Body of pancreas (tissue), 4 donors: ENCODE data around the gene PROX2. TPM values are rescaled to one million over a fixed set of nuclear protein-coding genes. Genes with fewer than 3 reads are reported as not detected.

Experiments used
- ATAC-seq: fragments of 150-250 bp; one replicate; pipeline ENCODE4 v1.9.1; 2016
- DNase-seq, 4 donors: peaks; one replicate each; pipeline ENCODE4 v3.0.0-alpha.2; 2019
- H3K27ac ChIP-seq, 4 donors: fragments of 200-600 bp; sonication (generic); 1 replicate in 3 of 4; 2 replicates in 1 of 4; pipeline versions ENCODE4 v1.5.1 to v1.6.1; 2016 to 2019; ENCODE audit warnings: mild to moderate bottlenecking in 1 of 4, mixed read lengths in 1 of 4, moderate library complexity in 1 of 4
- H3K27me3 ChIP-seq, 2 donors: fragments of 200-600 bp; sonication (generic); one replicate each; pipeline ENCODE4 v1.6.0; 2016; ENCODE audit warnings: mild to moderate bottlenecking in 1 of 2
- H3K36me3 ChIP-seq, 2 donors: fragments of 200-600 bp; sonication (generic); replicated peaks in 1 of 2; 2 replicates each; pipeline ENCODE4 v1.5.1; 2016; ENCODE audit warnings: low read depth in 2 of 2; ENCODE audit not compliant: insufficient read depth in 1 of 2
- H3K4me1 ChIP-seq: fragments of 200-600 bp; sonication (generic); one replicate; pipeline ENCODE4 v1.6.0; 2016
- H3K4me3 ChIP-seq, 2 donors: fragments of 200-600 bp; sonication (generic); 1 replicate in 1 of 2; 2 replicates in 1 of 2; pipeline ENCODE4 v1.5.1; 2016 to 2019
- H3K9me3 ChIP-seq, 3 donors: fragments of 200-600 bp; sonication (generic); 1 replicate in 2 of 3; 2 replicates in 1 of 3; pipeline ENCODE4 v1.5.1; 2016
- POLR2A ChIP-seq, 3 donors: fragments of 450-650 bp; IDR thresholded peaks; one replicate each; pipeline ENCODE4 v1.6.1; 2016; ENCODE audit warnings: antibody characterized with exemption in 3 of 3, mild to moderate bottlenecking in 2 of 3
- WGBS, 2 donors: methylation state at CpG; one replicate each; pipeline ENCODE4 v1.1.5; 2017; 5-methylcytosine and 5-hydroxymethylcytosine counted together
- intact Hi-C: fragments of 100-400 bp; cut with DNase I; formaldehyde crosslinking; loops from one replicate; pipeline ENCODE4 v1.15.1; 2023
- total RNA-seq, 2 donors: library from RNA; depleted of rRNA; stranded (reverse); fragments of >200 nt; gene quantifications; one replicate each; pipeline ENCODE4 v1.1.0, GENCODE V29; 2016
- TF ChIP-seq, protein P1 (sequence below), 7 experiments: fragments of 450-650 bp in 4 of 7; fragments of 200-600 bp in 3 of 7; sonication (generic) in 3 of 7; IDR thresholded peaks; one replicate each; pipeline ENCODE4 v1.5.1; 2016 to 2019; ENCODE audit warnings: antibody characterized with exemption in 7 of 7

Gene PROX2
- total RNA-seq, 2 donors from 2014 or later: 0.52 TPM; not detected in 1

DNA sequence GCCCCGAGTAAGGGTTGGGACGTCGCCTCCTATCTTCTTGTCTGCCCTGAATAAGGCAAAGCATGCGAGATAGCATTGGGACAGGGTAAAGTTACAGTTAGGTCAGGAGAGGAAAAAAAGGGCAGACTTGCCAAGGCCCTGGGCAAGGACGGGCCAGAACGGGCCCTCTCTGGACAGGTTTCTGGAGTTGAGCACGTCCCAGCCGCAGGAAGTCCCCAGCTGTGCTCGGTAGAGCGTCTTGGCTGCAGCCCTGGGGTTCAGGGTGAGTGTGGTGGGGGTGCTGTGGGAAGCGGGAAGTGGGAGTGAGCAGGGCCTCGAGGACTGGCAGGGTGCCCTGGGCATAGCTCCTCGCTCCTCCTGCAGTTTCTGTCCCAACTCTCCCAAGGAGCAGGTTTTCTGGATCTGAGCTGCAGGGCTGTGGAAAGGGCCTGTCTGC, 41.7 kb upstream of the PROX2 start:
- 67 to 74% methylated on average over 13 of the region's 13 CpGs for WGBS, 2 donors
- Histone ChIP-seq H3K36me3 (no peaks in the 10 kb centered on the region), H3K27ac (peak overlapping the region in 1 of 4 donors; percentile 26), H3K4me3 (no peak overlapping the region), H3K27me3 (no peaks in the 10 kb centered on the region), H3K9me3 (no peaks in the 10 kb centered on the region), H3K4me1 (no peaks in the 10 kb centered on the region)
- intact Hi-C loops: no loop called here
- ATAC-seq: peak; percentile 11
- TF ChIP-seq POLR2A (IDR thresholded peaks at IDR 0.05): no peak
- TF ChIP-seq, protein P1, sequence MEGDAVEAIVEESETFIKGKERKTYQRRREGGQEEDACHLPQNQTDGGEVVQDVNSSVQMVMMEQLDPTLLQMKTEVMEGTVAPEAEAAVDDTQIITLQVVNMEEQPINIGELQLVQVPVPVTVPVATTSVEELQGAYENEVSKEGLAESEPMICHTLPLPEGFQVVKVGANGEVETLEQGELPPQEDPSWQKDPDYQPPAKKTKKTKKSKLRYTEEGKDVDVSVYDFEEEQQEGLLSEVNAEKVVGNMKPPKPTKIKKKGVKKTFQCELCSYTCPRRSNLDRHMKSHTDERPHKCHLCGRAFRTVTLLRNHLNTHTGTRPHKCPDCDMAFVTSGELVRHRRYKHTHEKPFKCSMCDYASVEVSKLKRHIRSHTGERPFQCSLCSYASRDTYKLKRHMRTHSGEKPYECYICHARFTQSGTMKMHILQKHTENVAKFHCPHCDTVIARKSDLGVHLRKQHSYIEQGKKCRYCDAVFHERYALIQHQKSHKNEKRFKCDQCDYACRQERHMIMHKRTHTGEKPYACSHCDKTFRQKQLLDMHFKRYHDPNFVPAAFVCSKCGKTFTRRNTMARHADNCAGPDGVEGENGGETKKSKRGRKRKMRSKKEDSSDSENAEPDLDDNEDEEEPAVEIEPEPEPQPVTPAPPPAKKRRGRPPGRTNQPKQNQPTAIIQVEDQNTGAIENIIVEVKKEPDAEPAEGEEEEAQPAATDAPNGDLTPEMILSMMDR (IDR thresholded peaks at IDR 0.05): no peak
- DNase-seq: no peak

DNA sequence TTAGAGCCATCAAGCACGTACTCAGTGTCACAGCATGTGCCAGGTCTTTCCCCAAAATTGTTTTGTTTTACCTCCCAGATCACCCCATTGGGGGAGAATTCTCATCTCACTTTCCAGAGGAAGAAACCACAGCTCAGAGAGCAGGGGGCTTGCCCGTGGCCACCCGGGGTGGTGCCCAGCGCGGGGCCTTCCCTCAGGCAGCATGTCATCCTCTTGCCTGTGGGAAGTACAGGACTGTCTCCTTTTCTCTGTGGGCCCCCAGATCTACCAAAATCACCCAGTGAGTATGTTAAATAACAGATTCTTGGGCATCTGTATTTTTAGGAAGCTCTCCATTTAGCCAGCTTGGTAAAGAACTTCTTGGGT, 41.2 kb upstream of the PROX2 start:
- H3K36me3 ChIP-seq: no peaks in the 10 kb centered on the region
- H3K4me3 ChIP-seq: no peak overlapping the region
- no peak for TF ChIP-seq POLR2A (IDR thresholded peaks at IDR 0.05)
- TF ChIP-seq, protein P1 (IDR thresholded peaks at IDR 0.05): no peak
- no peak for DNase-seq
- 91 to 95% methylated on average over 5 of the region's 5 CpGs for WGBS, 2 donors
- peak overlapping the region in 1 of 4 donors; percentile 26 for H3K27ac ChIP-seq
- ATAC-seq: no peak
- no peaks in the 10 kb centered on the region for H3K9me3 ChIP-seq
- no peaks in the 10 kb centered on the region for H3K27me3 ChIP-seq
- intact Hi-C loops: no loop called here
- no peaks in the 10 kb centered on the region for H3K4me1 ChIP-seq

DNA sequence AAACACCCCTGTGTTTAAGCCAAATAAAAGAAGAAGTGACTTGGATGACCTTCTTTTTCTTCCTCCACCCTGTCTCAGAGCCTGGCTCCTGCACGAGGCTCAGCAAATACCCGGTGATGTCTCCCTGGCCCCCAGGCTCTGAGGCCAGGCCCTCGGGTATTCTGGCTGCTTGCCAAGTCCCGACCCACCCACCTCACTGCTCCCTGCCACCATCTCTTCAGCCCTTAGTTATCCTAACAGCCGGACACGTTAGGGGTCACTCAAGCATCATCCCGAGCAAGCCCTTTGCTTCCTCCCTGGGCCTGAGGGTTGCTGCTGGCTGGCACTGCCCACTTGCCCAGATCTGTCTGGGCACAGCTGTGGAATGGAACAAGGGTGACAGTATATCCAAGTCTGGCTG, 39.9 kb upstream of the PROX2 start:
- intact Hi-C loops: no loop called here
- H3K4me1 ChIP-seq: no peaks in the 10 kb centered on the region
- no peak for ATAC-seq
- DNase-seq: no peak
- WGBS, 2 donors: 53 to 56% methylated on average over 7 of the region's 7 CpGs
- no peaks in the 10 kb centered on the region for H3K9me3 ChIP-seq
- no peaks in the 10 kb centered on the region for H3K36me3 ChIP-seq
- H3K27me3 ChIP-seq: no peaks in the 10 kb centered on the region
- no peak overlapping the region for H3K4me3 ChIP-seq
- no peak overlapping the region for H3K27ac ChIP-seq
- TF ChIP-seq POLR2A (IDR thresholded peaks at IDR 0.05): no peak
- TF ChIP-seq, protein P1 (IDR thresholded peaks at IDR 0.05): no peak

DNA sequence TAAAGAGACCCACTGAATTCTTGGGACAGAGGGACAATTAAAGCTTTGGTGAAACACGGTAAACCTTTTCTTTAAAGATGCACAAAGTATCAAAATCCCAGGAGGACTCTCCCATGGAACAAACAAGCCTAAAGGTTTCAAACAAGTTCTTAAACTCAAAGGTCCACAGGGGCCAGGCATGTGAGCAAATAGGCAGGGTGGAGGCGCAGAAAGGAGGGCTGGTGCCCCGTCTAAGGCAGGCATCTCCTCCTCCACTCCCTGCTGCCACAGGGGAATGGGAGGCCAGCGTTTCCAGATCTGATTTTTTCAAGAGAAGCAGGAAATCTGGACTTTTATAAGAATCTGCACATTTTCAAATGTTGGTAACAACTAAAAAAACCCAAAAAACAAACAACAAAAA, 39.5 kb upstream of the PROX2 start:
- TF ChIP-seq POLR2A (IDR thresholded peaks at IDR 0.05): no peak
- TF ChIP-seq, protein P1 (IDR thresholded peaks at IDR 0.05): no peak
- Histone ChIP-seq H3K27ac (no peak overlapping the region), H3K9me3 (no peaks in the 10 kb centered on the region), H3K4me3 (no peak overlapping the region), H3K27me3 (no peaks in the 10 kb centered on the region), H3K36me3 (no peaks in the 10 kb centered on the region), H3K4me1 (no peaks in the 10 kb centered on the region)
- no peak for ATAC-seq
- 72 to 81% methylated on average over 4 of the region's 4 CpGs for WGBS, 2 donors
- intact Hi-C loops: no loop called here
- no peak for DNase-seq

DNA sequence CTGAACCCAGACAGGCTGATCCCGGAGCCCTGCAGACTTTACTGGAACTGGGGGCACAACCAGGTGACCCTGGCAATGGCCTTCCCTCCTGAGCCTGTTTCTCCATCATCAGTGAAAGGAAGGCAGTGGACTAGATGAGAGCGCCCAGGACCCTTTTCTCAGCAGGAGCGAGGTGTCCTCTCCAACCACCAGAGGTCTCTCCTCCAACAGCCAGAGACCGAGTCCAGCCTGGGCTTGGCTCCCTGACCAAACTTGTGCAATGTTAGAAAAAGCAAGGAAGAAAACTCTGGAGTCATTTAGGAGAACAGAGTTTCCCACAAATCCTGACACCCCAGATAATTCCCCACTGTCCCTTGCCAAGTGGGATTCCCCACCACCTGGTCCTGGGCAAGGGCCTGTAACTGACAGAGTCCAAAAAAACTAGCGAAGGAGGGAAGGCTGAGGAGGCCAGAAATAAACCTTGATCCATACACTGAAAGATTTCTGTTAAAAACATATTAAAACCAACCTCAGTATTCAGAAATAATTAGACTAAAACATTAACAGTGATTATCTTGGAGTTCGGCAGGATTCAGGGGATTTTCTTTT, 38.1 kb upstream of the PROX2 start:
- Histone ChIP-seq H3K36me3 (no peaks in the 10 kb centered on the region), H3K4me3 (no peak overlapping the region), H3K27me3 (no peaks in the 10 kb centered on the region), H3K4me1 (no peaks in the 10 kb centered on the region), H3K9me3 (no peaks in the 10 kb centered on the region), H3K27ac (no peak overlapping the region)
- DNase-seq (peak; percentile 43 to 60 (median 57)), ATAC-seq (peak; percentile 69)
- TF ChIP-seq POLR2A (IDR thresholded peaks at IDR 0.05): no peak
- TF ChIP-seq, protein P1 (IDR thresholded peaks at IDR 0.05): peak; percentile 22 to 54 (median 47)
- intact Hi-C loops: no loop called here
- 61 to 65% methylated on average over 6 of the region's 6 CpGs for WGBS, 2 donors
